ENCODE data around the gene ANLN.

DNA sequence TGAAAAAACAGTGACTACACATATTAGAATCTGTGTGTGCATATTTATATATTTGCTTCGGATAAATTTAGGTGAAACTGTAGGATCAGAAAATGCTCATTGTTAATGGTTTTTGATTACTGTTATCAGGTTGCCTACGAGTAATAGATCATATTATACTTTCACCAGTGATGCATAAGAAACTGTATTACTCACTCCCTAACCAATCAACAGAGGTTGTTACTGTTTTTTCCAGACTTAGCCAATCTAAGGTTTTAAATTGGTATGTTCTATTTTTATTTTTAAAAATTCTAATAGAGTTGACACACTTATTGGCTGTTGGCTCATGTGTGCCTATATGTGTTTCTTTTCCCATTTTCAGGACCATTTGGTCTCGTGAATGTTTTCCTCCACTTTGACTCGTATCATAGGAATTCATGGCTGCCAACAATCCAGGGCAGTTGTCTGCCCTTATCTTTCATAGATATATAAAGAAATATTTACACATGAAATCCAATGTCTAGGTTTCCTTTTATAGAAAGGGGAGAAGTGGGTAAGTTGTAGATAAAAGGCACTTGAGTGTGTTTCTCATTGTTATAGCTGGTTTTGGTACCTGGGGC is 59.2 kb downstream of the ANLN start:
- TF ChIP-seq, protein P1, sequence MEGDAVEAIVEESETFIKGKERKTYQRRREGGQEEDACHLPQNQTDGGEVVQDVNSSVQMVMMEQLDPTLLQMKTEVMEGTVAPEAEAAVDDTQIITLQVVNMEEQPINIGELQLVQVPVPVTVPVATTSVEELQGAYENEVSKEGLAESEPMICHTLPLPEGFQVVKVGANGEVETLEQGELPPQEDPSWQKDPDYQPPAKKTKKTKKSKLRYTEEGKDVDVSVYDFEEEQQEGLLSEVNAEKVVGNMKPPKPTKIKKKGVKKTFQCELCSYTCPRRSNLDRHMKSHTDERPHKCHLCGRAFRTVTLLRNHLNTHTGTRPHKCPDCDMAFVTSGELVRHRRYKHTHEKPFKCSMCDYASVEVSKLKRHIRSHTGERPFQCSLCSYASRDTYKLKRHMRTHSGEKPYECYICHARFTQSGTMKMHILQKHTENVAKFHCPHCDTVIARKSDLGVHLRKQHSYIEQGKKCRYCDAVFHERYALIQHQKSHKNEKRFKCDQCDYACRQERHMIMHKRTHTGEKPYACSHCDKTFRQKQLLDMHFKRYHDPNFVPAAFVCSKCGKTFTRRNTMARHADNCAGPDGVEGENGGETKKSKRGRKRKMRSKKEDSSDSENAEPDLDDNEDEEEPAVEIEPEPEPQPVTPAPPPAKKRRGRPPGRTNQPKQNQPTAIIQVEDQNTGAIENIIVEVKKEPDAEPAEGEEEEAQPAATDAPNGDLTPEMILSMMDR (IDR thresholded peaks at IDR 0.05; ENCODE audit: low read depth, low read length): no peak
- no peak for TF ChIP-seq MYC (IDR thresholded peaks at IDR 0.05; ENCODE audit: low read depth, low read length)
- no peak for TF ChIP-seq POLR2A (IDR thresholded peaks at IDR 0.05; ENCODE audit: extremely low read depth, insufficient read length)
- TF ChIP-seq, protein P2, sequence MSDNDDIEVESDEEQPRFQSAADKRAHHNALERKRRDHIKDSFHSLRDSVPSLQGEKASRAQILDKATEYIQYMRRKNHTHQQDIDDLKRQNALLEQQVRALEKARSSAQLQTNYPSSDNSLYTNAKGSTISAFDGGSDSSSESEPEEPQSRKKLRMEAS (IDR thresholded peaks at IDR 0.05; ENCODE audit: low read depth, low read length): no peak

Measured in NB4 (cell line).